SK-N-SH treated with all-trans-retinoic acid at 6 μM for 48 hours (cell line): ENCODE measurements around the gene ICE1.

Experiments
- ATAC-seq: fragments of 200-7000 bp; cut with Tn5 transposase; 3 replicates; pipeline ENCODE4 v1.9.1; 2020; ENCODE audit warnings: mild to moderate bottlenecking, moderate library complexity
- ARNTL ChIP-seq: fragments of 450-650 bp; formaldehyde crosslinking; IDR thresholded peaks from 2 replicates; pipeline ENCODE4 v1.5.0; 2020; ENCODE audit warnings: low read depth, mild to moderate bottlenecking, moderate library complexity, borderline replicate concordance
- BACH2 ChIP-seq: fragments of 250-450 bp; sonication (Bioruptor Pico); IDR thresholded peaks from 2 replicates; pipeline ENCODE4 v1.9.0; 2021; ENCODE audit warnings: mild to moderate bottlenecking, borderline replicate concordance
- CSDC2 ChIP-seq: fragments of 250-450 bp; sonication (Bioruptor Pico); IDR thresholded peaks from 2 replicates; pipeline ENCODE4 v1.5.0; 2020; ENCODE audit warnings: mild to moderate bottlenecking, moderate library complexity
- ESRRG ChIP-seq: fragments of 250-450 bp; sonication (Bioruptor Pico); IDR thresholded peaks from 2 replicates; pipeline ENCODE4 v1.6.1; 2021; ENCODE audit warnings: mild to moderate bottlenecking
- GLIS3 ChIP-seq: fragments of 250-450 bp; sonication (Bioruptor Pico); IDR thresholded peaks from 2 replicates; pipeline ENCODE4 v1.5.0; 2020; ENCODE audit warnings: mild to moderate bottlenecking, moderate library complexity
- ISL1 ChIP-seq: fragments of 250-450 bp; sonication (Bioruptor Pico); IDR thresholded peaks from 2 replicates; pipeline ENCODE4 v2.1.2; 2022; ENCODE audit warnings: mild to moderate bottlenecking, moderate library complexity
- OSR1 ChIP-seq: fragments of 250-450 bp; sonication (Bioruptor Pico); IDR thresholded peaks from 2 replicates; pipeline ENCODE4 v1.8.0; 2022; ENCODE audit warnings: moderate library complexity, mild to moderate bottlenecking, inconsistent platforms
- PPARA ChIP-seq: fragments of 250-450 bp; sonication (Bioruptor Pico); IDR thresholded peaks from 2 replicates; pipeline ENCODE4 v1.5.0; 2020; ENCODE audit warnings: mild to moderate bottlenecking, borderline replicate concordance
- RARB ChIP-seq: fragments of 250-450 bp; sonication (Bioruptor Pico); IDR thresholded peaks from 2 replicates; pipeline ENCODE4 v1.8.0; 2021; ENCODE audit warnings: mild to moderate bottlenecking, moderate library complexity
- SNAI2 ChIP-seq: fragments of 250-450 bp; sonication (Bioruptor Pico); IDR thresholded peaks from 2 replicates; pipeline ENCODE4 v1.5.0; 2020; ENCODE audit warnings: mild to moderate bottlenecking, moderate library complexity
- TCF4 ChIP-seq: fragments of 250-450 bp; sonication (Bioruptor Pico); IDR thresholded peaks from 2 replicates; pipeline ENCODE4 v1.8.0; 2021; ENCODE audit warnings: mild to moderate bottlenecking, moderate library complexity, borderline replicate concordance
- TOX ChIP-seq: fragments of 250-450 bp; sonication (Bioruptor Pico); IDR thresholded peaks from 2 replicates; pipeline ENCODE4 v1.8.0; 2021; ENCODE audit warnings: mild to moderate bottlenecking, moderate library complexity, borderline replicate concordance
- ZC3H10 ChIP-seq: fragments of 250-450 bp; sonication (Bioruptor Pico); IDR thresholded peaks from 2 replicates; pipeline ENCODE4 v1.5.1; 2021; ENCODE audit warnings: mild to moderate bottlenecking, moderate library complexity
- ZFP3 ChIP-seq: fragments of 250-450 bp; sonication (Bioruptor Pico); IDR thresholded peaks from 2 replicates; pipeline ENCODE4 v1.5.0; 2020; ENCODE audit warnings: mild to moderate bottlenecking, moderate library complexity
- ZNF565 ChIP-seq: fragments of 450-650 bp; formaldehyde crosslinking; conservative IDR thresholded peaks from 2 replicates; pipeline ENCODE4 v1.5.0; 2020; ENCODE audit warnings: low read depth, mild to moderate bottlenecking, moderate library complexity
- ZNF70 ChIP-seq: fragments of 450-650 bp; formaldehyde crosslinking; IDR thresholded peaks from 2 replicates; pipeline ENCODE4 v1.5.0; 2020; ENCODE audit warnings: mild to moderate bottlenecking, moderate library complexity
- ZNF8 ChIP-seq: fragments of 450-650 bp; formaldehyde crosslinking; IDR thresholded peaks from 2 replicates; pipeline ENCODE4 v1.5.0; 2020; ENCODE audit warnings: mild to moderate bottlenecking, moderate library complexity
- TF ChIP-seq, protein P1 (sequence below): fragments of 250-450 bp; sonication (Bioruptor Pico); IDR thresholded peaks from 2 replicates; pipeline ENCODE4 v1.5.1; 2020; ENCODE audit warnings: low read depth, mild to moderate bottlenecking, moderate library complexity
- TF ChIP-seq, protein P2 (sequence below): fragments of 250-450 bp; sonication (Bioruptor Pico); IDR thresholded peaks from 2 replicates; pipeline ENCODE4 v1.8.0; 2021; ENCODE audit warnings: low read depth, mild to moderate bottlenecking, moderate library complexity, borderline replicate concordance
- TF ChIP-seq, protein P3 (sequence below): fragments of 250-450 bp; sonication (Bioruptor Pico); IDR thresholded peaks from 2 replicates; pipeline ENCODE4 v1.5.1; 2021; ENCODE audit warnings: mild to moderate bottlenecking, moderate library complexity
- TF ChIP-seq, protein P4 (sequence below): fragments of 250-450 bp; sonication (Bioruptor Pico); IDR thresholded peaks from 2 replicates; pipeline ENCODE4 v1.5.0; 2020; ENCODE audit warnings: mild to moderate bottlenecking, moderate library complexity
- TF ChIP-seq, protein P5 (sequence below): fragments of 250-450 bp; sonication (Bioruptor Pico); IDR thresholded peaks from 2 replicates; pipeline ENCODE4 v1.8.0; 2020; ENCODE audit warnings: mild to moderate bottlenecking, moderate library complexity, borderline replicate concordance

The ICE1 gene

GRCh38 chr5:5378531-5378930, 43.9 kb upstream of the ICE1 start:
- no peak for ATAC-seq

GRCh38 chr5:5380298-5380697, 42.2 kb upstream of the ICE1 start:
- TF ChIP-seq GLIS3, result no peak
- no peak for TF ChIP-seq ARNTL (CRISPR knock-in tag)
- no peak for TF ChIP-seq ZNF8 (CRISPR knock-in tag)
- TF ChIP-seq, protein P1, sequence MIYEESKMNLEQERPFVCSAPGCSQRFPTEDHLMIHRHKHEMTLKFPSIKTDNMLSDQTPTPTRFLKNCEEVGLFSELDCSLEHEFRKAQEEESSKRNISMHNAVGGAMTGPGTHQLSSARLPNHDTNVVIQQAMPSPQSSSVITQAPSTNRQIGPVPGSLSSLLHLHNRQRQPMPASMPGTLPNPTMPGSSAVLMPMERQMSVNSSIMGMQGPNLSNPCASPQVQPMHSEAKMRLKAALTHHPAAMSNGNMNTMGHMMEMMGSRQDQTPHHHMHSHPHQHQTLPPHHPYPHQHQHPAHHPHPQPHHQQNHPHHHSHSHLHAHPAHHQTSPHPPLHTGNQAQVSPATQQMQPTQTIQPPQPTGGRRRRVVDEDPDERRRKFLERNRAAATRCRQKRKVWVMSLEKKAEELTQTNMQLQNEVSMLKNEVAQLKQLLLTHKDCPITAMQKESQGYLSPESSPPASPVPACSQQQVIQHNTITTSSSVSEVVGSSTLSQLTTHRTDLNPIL (CRISPR knock-in tag), result no peak
- TF ChIP-seq BACH2 (CRISPR knock-in tag), result no peak
- TF ChIP-seq SNAI2, result no peak
- TF ChIP-seq, protein P2, sequence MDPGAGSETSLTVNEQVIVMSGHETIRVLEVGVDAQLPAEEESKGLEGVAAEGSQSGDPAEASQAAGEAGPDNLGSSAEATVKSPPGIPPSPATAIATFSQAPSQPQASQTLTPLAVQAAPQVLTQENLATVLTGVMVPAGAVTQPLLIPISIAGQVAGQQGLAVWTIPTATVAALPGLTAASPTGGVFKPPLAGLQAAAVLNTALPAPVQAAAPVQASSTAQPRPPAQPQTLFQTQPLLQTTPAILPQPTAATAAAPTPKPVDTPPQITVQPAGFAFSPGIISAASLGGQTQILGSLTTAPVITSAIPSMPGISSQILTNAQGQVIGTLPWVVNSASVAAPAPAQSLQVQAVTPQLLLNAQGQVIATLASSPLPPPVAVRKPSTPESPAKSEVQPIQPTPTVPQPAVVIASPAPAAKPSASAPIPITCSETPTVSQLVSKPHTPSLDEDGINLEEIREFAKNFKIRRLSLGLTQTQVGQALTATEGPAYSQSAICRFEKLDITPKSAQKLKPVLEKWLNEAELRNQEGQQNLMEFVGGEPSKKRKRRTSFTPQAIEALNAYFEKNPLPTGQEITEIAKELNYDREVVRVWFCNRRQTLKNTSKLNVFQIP (CRISPR knock-in tag), result no peak
- no peak for TF ChIP-seq PPARA (CRISPR knock-in tag)
- TF ChIP-seq, protein P3, sequence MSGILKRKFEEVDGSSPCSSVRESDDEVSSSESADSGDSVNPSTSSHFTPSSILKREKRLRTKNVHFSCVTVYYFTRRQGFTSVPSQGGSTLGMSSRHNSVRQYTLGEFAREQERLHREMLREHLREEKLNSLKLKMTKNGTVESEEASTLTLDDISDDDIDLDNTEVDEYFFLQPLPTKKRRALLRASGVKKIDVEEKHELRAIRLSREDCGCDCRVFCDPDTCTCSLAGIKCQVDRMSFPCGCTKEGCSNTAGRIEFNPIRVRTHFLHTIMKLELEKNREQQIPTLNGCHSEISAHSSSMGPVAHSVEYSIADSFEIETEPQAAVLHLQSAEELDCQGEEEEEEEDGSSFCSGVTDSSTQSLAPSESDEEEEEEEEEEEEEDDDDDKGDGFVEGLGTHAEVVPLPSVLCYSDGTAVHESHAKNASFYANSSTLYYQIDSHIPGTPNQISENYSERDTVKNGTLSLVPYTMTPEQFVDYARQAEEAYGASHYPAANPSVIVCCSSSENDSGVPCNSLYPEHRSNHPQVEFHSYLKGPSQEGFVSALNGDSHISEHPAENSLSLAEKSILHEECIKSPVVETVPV (CRISPR knock-in tag), result no peak
- TF ChIP-seq ZFP3, result no peak
- no peak for ATAC-seq

More at GRCh38 chr5:5378531-5378930, 43.9 kb upstream of the ICE1 start:
- no peak for TF ChIP-seq ZNF70
- TF ChIP-seq TCF4 (CRISPR knock-in tag), result no peak
- TF ChIP-seq RARB, result no peak
- TF ChIP-seq BACH2 (CRISPR knock-in tag), result no peak
- no peak for TF ChIP-seq TOX (CRISPR knock-in tag)
- no peak for TF ChIP-seq OSR1 (CRISPR knock-in tag)
- no peak for TF ChIP-seq ZNF565 (CRISPR knock-in tag)
- TF ChIP-seq ESRRG (CRISPR knock-in tag), result no peak
- TF ChIP-seq, protein P1 (CRISPR knock-in tag), result no peak
- no peak for TF ChIP-seq CSDC2
- no peak for TF ChIP-seq SNAI2
- TF ChIP-seq ZC3H10 (CRISPR knock-in tag), result no peak
- no peak for TF ChIP-seq GLIS3
- no peak for TF ChIP-seq ARNTL (CRISPR knock-in tag)
- no peak for TF ChIP-seq PPARA (CRISPR knock-in tag)
- TF ChIP-seq, protein P2 (CRISPR knock-in tag), result no peak
- TF ChIP-seq, protein P3 (CRISPR knock-in tag), result no peak
- no peak for TF ChIP-seq ZNF8 (CRISPR knock-in tag)

DNA sequence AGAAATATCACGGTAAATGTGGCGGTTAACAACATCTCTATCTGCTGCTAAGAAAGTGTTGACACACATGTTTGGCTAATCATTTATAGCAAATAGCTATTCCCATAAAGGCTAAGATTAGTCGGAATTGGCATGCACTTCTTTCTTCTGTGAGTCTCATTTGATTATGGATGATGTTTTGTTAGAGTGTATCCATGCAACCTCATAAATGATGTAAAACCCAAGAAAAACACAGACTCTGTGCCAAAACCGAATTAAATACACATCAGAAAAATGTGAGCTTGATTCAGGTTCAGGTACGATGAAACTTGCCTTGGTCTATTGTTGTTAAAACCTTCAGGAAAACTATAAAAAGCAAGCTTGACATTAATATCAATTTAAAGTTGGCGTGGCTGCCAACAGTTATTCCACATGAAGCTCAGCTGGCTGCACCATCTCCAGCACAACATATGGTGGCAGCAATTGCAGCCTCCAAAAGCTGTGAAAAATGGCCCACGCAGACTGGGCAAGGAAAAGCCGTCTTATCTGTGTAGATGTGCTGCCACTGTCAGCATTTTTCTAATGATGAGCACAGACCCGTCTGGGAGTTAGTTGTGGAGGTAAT, 41.1 kb upstream of the ICE1 start:
- ATAC-seq, result no peak
- TF ChIP-seq ISL1 (CRISPR knock-in tag), result no peak
- TF ChIP-seq ZNF70, result no peak
- TF ChIP-seq, protein P4, sequence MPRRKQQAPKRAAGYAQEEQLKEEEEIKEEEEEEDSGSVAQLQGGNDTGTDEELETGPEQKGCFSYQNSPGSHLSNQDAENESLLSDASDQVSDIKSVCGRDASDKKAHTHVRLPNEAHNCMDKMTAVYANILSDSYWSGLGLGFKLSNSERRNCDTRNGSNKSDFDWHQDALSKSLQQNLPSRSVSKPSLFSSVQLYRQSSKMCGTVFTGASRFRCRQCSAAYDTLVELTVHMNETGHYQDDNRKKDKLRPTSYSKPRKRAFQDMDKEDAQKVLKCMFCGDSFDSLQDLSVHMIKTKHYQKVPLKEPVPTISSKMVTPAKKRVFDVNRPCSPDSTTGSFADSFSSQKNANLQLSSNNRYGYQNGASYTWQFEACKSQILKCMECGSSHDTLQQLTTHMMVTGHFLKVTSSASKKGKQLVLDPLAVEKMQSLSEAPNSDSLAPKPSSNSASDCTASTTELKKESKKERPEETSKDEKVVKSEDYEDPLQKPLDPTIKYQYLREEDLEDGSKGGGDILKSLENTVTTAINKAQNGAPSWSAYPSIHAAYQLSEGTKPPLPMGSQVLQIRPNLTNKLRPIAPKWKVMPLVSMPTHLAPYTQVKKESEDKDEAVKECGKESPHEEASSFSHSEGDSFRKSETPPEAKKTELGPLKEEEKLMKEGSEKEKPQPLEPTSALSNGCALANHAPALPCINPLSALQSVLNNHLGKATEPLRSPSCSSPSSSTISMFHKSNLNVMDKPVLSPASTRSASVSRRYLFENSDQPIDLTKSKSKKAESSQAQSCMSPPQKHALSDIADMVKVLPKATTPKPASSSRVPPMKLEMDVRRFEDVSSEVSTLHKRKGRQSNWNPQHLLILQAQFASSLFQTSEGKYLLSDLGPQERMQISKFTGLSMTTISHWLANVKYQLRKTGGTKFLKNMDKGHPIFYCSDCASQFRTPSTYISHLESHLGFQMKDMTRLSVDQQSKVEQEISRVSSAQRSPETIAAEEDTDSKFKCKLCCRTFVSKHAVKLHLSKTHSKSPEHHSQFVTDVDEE (CRISPR knock-in tag), result no peak
- no peak for TF ChIP-seq SNAI2
- no peak for TF ChIP-seq ZFP3
- TF ChIP-seq ZNF8 (CRISPR knock-in tag), result no peak
- TF ChIP-seq, protein P5, sequence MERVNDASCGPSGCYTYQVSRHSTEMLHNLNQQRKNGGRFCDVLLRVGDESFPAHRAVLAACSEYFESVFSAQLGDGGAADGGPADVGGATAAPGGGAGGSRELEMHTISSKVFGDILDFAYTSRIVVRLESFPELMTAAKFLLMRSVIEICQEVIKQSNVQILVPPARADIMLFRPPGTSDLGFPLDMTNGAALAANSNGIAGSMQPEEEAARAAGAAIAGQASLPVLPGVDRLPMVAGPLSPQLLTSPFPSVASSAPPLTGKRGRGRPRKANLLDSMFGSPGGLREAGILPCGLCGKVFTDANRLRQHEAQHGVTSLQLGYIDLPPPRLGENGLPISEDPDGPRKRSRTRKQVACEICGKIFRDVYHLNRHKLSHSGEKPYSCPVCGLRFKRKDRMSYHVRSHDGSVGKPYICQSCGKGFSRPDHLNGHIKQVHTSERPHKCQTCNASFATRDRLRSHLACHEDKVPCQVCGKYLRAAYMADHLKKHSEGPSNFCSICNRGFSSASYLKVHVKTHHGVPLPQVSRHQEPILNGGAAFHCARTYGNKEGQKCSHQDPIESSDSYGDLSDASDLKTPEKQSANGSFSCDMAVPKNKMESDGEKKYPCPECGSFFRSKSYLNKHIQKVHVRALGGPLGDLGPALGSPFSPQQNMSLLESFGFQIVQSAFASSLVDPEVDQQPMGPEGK, result no peak
- TF ChIP-seq TCF4 (CRISPR knock-in tag), result no peak
